MCF 10A (cell line): ENCODE results near the gene SLU7. TPM values are rescaled to one million over a fixed set of nuclear protein-coding genes. Genes with fewer than 3 reads are reported as not detected.

Source experiments
- BruUV-seq: library from RNA; stranded (reverse); fragments of 400-500 nt; replicated peaks from 2 replicates; lab custom pipeline; 2021; lab: Mats Ljungman, UMichigan
- CTCF ChIA-PET: fragments of 300-600 bp; sonication (Branson Sonifier 250); formaldehyde crosslinking; extraction: SDS; loops from one replicate; lab custom pipeline; 2021; ENCODE audit warnings: antibody characterized with exemption, inconsistent platforms; lab: Yijun Ruan, JAX
- POLR2A ChIA-PET: fragments of 300-600, 350-650 bp; sonication (Branson Sonifier 250); formaldehyde crosslinking; extraction: SDS; loops from one replicate; lab custom pipeline; 2020; ENCODE audit warnings: antibody characterized with exemption, inconsistent platforms; lab: Yijun Ruan, JAX
- DNase-seq: peaks from one replicate; pipeline ENCODE4 v3.0.0-alpha.2; 2018; ENCODE audit not compliant: unreplicated experiment
- H3K27ac Mint-ChIP-seq: one replicate; pipeline ENCODE4 v1.8.0; 2022; ENCODE audit warnings: mild to moderate bottlenecking, low read depth, mixed read lengths; ENCODE audit not compliant: unreplicated experiment
- H3K27me3 Mint-ChIP-seq: one replicate; pipeline ENCODE4 v1.8.0; 2022; ENCODE audit warnings: mixed read lengths; ENCODE audit not compliant: insufficient read depth, unreplicated experiment
- H3K36me3 Mint-ChIP-seq: one replicate; pipeline ENCODE4 v1.8.0; 2022; ENCODE audit warnings: mild to moderate bottlenecking, moderate library complexity, mixed read lengths; ENCODE audit not compliant: insufficient read depth, unreplicated experiment
- H3K4me1 Mint-ChIP-seq: one replicate; pipeline ENCODE4 v1.8.0; 2022; ENCODE audit warnings: mixed read lengths; ENCODE audit not compliant: insufficient read depth, unreplicated experiment
- H3K4me3 Mint-ChIP-seq: one replicate; pipeline ENCODE4 v1.8.0; 2022; ENCODE audit warnings: mild to moderate bottlenecking, moderate library complexity, mixed read lengths; ENCODE audit not compliant: unreplicated experiment
- H3K9me3 Mint-ChIP-seq: one replicate; pipeline ENCODE4 v1.8.0; 2022; ENCODE audit warnings: mixed read lengths; ENCODE audit not compliant: unreplicated experiment
- intact Hi-C: fragments of 100-400 bp; cut with micrococcal nuclease; formaldehyde crosslinking; loops from 2 replicates; pipeline ENCODE4 v1.14.1; 2022
- total RNA-seq: library from RNA; stranded (reverse); gene quantifications from 2 replicates; pipeline ENCODE4 v1.2.3, GENCODE V29; 2022
- TF ChIP-seq, protein P1 (sequence below): fragments of 200-600 bp; IDR thresholded peaks from one replicate; pipeline ENCODE4 v1.8.0; 2022; ENCODE audit warnings: antibody characterized with exemption, mild to moderate bottlenecking; ENCODE audit not compliant: unreplicated experiment

The SLU7 gene
- total RNA-seq, 1 experiment from 2014 or later, result 64.6 TPM

DNA sequence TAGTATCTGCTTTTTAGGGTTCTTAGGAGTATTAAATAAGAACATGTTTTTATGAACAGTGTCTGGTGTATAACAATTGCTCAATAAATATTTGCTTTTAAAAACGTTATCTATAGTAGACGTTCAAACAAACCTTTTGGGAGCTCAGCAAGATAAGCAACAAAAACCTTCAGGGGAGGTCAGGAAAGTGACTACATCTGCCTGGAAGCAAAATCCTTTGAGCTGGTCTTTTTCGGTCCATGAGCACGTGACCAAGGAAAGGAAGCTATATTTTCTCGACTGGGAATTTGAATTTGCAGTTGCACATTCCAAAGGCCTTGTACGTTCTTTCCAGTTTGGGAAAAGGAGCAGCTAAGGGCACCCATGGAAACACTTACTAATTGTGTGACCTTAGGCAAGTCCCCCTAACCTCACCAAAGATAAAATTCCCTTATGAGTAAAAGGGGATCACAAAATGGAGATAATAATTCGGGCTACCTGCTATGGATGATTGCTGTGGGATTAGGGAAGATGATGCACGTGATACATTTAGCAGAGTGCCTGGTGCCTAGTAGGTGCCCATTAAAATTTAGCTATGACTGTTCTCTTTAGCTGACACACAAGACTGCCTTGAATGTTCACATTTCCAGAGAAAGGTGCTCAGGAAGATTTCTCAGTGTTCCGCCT lies 48.1 kb upstream of the SLU7 start:
- Mint-ChIP-seq H3K9me3 (no peaks in the 10 kb centered on the region), H3K4me1 (peaks cover 12% of the 10 kb centered on the region), H3K27ac (no peak overlapping the region), H3K4me3 (no peak overlapping the region), H3K27me3 (no peaks in the 10 kb centered on the region), H3K36me3 (no peaks in the 10 kb centered on the region)
- BruUV-seq, result no TSS peak
- DNase-seq, result no peak
- TF ChIP-seq, protein P1, sequence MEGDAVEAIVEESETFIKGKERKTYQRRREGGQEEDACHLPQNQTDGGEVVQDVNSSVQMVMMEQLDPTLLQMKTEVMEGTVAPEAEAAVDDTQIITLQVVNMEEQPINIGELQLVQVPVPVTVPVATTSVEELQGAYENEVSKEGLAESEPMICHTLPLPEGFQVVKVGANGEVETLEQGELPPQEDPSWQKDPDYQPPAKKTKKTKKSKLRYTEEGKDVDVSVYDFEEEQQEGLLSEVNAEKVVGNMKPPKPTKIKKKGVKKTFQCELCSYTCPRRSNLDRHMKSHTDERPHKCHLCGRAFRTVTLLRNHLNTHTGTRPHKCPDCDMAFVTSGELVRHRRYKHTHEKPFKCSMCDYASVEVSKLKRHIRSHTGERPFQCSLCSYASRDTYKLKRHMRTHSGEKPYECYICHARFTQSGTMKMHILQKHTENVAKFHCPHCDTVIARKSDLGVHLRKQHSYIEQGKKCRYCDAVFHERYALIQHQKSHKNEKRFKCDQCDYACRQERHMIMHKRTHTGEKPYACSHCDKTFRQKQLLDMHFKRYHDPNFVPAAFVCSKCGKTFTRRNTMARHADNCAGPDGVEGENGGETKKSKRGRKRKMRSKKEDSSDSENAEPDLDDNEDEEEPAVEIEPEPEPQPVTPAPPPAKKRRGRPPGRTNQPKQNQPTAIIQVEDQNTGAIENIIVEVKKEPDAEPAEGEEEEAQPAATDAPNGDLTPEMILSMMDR, result no peak
- intact Hi-C loops, result no loop called here
- CTCF ChIA-PET, result interaction anchor here (0.6 to 6.2 kb wide), 2 partner anchors 28 to 990 kb away, joined by 4 to 52 read pairs; no protein-coding TSS in a partner anchor
- POLR2A ChIA-PET, result no interaction called here

DNA sequence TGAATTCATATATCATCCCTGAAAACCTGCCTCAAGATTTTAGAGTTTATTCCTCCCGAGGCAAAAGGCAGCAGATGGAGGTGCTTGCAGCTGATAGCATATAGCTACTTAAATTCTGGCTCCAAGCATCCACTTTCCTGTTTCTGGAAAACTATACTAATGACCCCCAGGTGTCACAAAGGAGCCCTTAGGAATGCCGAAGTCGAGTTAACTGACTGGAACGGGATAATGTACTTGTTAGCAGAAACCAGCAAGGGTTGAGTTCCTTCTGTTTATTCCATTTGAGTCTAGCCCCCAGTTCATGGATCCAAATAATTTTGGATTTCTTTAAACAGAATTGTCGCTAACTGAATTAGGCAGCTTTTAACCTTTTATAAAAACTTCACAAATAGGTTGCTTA lies 47.2 kb upstream of the SLU7 start:
- TF ChIP-seq, protein P1, result no peak

DNA sequence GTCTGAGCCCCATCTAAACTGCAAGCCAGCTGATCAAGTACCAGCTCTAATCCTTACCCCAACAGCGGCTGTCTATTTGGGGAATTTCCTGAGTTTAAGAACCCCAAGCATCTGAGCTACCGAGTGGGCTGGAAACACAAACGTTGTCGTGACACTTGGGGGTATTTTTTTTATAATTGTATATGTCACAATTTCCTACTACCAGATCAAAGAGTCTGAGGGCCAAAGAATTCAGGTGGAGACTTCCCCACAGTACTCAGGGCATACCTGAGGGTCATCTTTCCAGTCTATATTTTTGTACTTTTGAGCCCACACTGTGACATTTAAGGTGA lies 45.6 kb upstream of the SLU7 start:
- H3K27me3 Mint-ChIP-seq, result no peaks in the 10 kb centered on the region
- intact Hi-C loops, result no loop called here
- H3K4me3 Mint-ChIP-seq, result no peak overlapping the region
- no peaks in the 10 kb centered on the region for H3K9me3 Mint-ChIP-seq
- TF ChIP-seq, protein P1, result no peak
- H3K4me1 Mint-ChIP-seq, result peaks cover 12% of the 10 kb centered on the region
- CTCF ChIA-PET, result interaction anchor here (0.5 to 6.2 kb wide), 5 partner anchors 25 to 1648 kb away, joined by 3 to 52 read pairs (median 3); no protein-coding TSS in a partner anchor
- DNase-seq, result no peak
- H3K36me3 Mint-ChIP-seq, result no peaks in the 10 kb centered on the region
- peak overlapping the region; percentile 52 for H3K27ac Mint-ChIP-seq
- POLR2A ChIA-PET, result interaction anchor here (1.0 to 1.4 kb wide), 6 partner anchors 9 to 45 kb away, joined by 3 to 4 read pairs (median 3); partner anchors contain the start of genes PTTG1 and SLU7
- BruUV-seq, result no TSS peak

More for the DNA sequence above, 47.2 kb upstream of the SLU7 start:
- ChIA-PET POLR2A (no interaction called here), CTCF (interaction anchor here (0.6 to 6.2 kb wide), 3 partner anchors 27 to 119 kb away, joined by 3 to 52 read pairs (median 3); no protein-coding TSS in a partner anchor)
- BruUV-seq, result no TSS peak
- no peak for DNase-seq
- Mint-ChIP-seq H3K9me3 (no peaks in the 10 kb centered on the region), H3K27me3 (no peaks in the 10 kb centered on the region), H3K36me3 (no peaks in the 10 kb centered on the region), H3K4me3 (no peak overlapping the region), H3K4me1 (peaks cover 12% of the 10 kb centered on the region), H3K27ac (no peak overlapping the region)
- intact Hi-C loops, result no loop called here

DNA sequence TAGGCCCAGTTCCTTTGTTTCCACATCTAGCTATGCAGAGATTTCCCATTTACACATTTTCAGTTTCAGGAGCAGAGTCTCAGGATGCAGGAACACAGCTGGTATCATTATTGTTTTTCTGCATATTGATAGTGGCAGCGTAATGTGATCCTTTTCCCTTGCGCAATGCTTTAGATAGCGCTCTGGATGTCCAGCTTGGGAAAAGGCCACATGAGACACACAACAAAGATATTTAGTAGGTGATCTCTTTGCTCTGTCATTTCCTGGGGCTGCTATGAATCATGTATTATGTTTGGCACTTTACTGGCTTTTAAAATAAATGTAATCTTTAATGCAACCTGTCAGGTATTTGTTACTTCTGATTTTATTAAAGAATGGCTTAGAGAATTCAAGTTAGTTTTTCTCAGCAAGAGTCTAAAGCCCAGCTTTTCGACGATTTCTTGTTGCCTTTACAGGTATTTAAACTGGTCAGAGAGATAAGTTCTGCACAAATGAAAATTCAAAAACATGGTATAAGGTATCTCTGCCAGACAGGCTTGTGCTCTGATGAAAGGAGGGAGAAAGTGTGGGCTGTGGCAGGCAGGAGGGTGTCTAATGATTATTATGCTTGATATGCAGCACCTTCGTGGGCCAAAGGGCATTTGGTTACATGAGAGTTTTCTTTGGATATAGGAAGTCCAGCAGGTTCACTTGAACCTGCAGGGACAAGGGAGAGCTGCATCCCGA lies 45.0 kb upstream of the SLU7 start:
- H3K4me1 Mint-ChIP-seq, result peaks cover 12% of the 10 kb centered on the region
- H3K27me3 Mint-ChIP-seq, result no peaks in the 10 kb centered on the region
- H3K9me3 Mint-ChIP-seq, result no peaks in the 10 kb centered on the region
- intact Hi-C loops, result no loop called here
- peak overlapping the region; percentile 52 for H3K27ac Mint-ChIP-seq
- H3K36me3 Mint-ChIP-seq, result no peaks in the 10 kb centered on the region
- BruUV-seq, result no TSS peak
- TF ChIP-seq, protein P1, result no peak
- H3K4me3 Mint-ChIP-seq, result no peak overlapping the region
- CTCF ChIA-PET, result interaction anchor here (0.6 to 6.2 kb wide), 7 partner anchors 15 to 656 kb away, joined by 3 to 52 read pairs (median 3); no protein-coding TSS in a partner anchor
- POLR2A ChIA-PET, result interaction anchor here (0.8 to 1.4 kb wide), 8 partner anchors 9 to 45 kb away, joined by 3 to 4 read pairs (median 3); partner anchors contain the start of genes PTTG1 and SLU7
- peak; percentile 89 for DNase-seq
